HG02642 (cell line): ENCODE measurements around the gene OTOGL.

Source experiments
- ATAC-seq: cut with Tn5 transposase; IDR thresholded peaks from one replicate; pipeline ENCODE4 v1.9.1; 2021; ENCODE audit warnings: mild to moderate bottlenecking; ENCODE audit not compliant: unreplicated experiment, poor library complexity

OTOGL gene

GRCh38 chr12:80099259-80099658 is at the start of gene OTOGL:
OTOGL (plus strand) TSS chr12:80099537; CDS start chr12:80209432, 109,895 bp downstream.
- ATAC-seq: no peak

GRCh38 chr12:80050236-80050635 is 49.1 kb upstream of the OTOGL start:
- no peak for ATAC-seq

- ATAC-seq: no peak
These were observed 46.1 kb upstream of the OTOGL start for GRCh38 chr12:80053051-80053790.

GRCh38 chr12:80056232-80056631 is 43.1 kb upstream of the OTOGL start:
- no peak for ATAC-seq

GRCh38 chr12:80056845-80057244 is 42.5 kb upstream of the OTOGL start:
- no peak for ATAC-seq

GRCh38 chr12:80058586-80058985 is 40.8 kb upstream of the OTOGL start:
- no peak for ATAC-seq

GRCh38 chr12:80059102-80059501 is 40.2 kb upstream of the OTOGL start:
- ATAC-seq: no peak

- ATAC-seq: no peak
These were observed 39.5 kb upstream of the OTOGL start for GRCh38 chr12:80059875-80060274.

- ATAC-seq: no peak
These were observed 35.1 kb upstream of the OTOGL start for GRCh38 chr12:80064269-80064668.

- no peak for ATAC-seq
These were observed 34.4 kb upstream of the OTOGL start for GRCh38 chr12:80064951-80065350.

- ATAC-seq: no peak
These were observed 31.2 kb upstream of the OTOGL start for GRCh38 chr12:80068173-80068572.

- ATAC-seq: peak; percentile 66
These were observed 15.3 kb upstream of the OTOGL start for GRCh38 chr12:80083892-80084614.

GRCh38 chr12:80086025-80086424 is 13.3 kb upstream of the OTOGL start:
- ATAC-seq: no peak

- no peak for ATAC-seq
These were observed 11.7 kb upstream of the OTOGL start for GRCh38 chr12:80087486-80088213.

GRCh38 chr12:80100591-80100990 is 1.3 kb downstream of the OTOGL start:
- ATAC-seq: no peak

GRCh38 chr12:80101126-80101525 is 1.8 kb downstream of the OTOGL start:
- ATAC-seq: no peak

- ATAC-seq: no peak
These were observed 7.9 kb downstream of the OTOGL start for GRCh38 chr12:80107221-80107620.

GRCh38 chr12:80116735-80117134 is 17.4 kb downstream of the OTOGL start:
- no peak for ATAC-seq

- no peak for ATAC-seq
These were observed 19.4 kb downstream of the OTOGL start for GRCh38 chr12:80118565-80119324.

GRCh38 chr12:80120994-80121393 is 21.7 kb downstream of the OTOGL start:
- no peak for ATAC-seq
